Measurements from ENCODE around the gene NPHP4.

NPHP4 gene

GRCh38 chr1:5917591-5918274, 74.5 kb downstream of the NPHP4 start:
- no peak overlapping the region for H3K4me3 ChIP-seq (ENCODE audit: low read length)
- DNase-seq (ENCODE audit: low read depth): no peak
- H3K4me1 ChIP-seq (ENCODE audit: control insufficient read depth, insufficient read depth, low read length): peaks cover 9% of the 10 kb centered on the region
- H3K36me3 ChIP-seq (ENCODE audit: control insufficient read depth, insufficient read depth, low read length, severe bottlenecking): no peaks in the 10 kb centered on the region
- no peak overlapping the region for H3K9ac ChIP-seq (ENCODE audit: low read length)
- H3K9me3 ChIP-seq (ENCODE audit: control insufficient read depth, low read length): no peaks in the 10 kb centered on the region
- H3K27me3 ChIP-seq (replicated peaks; ENCODE audit: control insufficient read depth, insufficient read depth, low read length): no peaks in the 10 kb centered on the region

- Histone ChIP-seq H3K4me1 (ENCODE audit: control insufficient read depth, insufficient read depth, low read length) (peaks cover 9% of the 10 kb centered on the region), H3K9me3 (ENCODE audit: control insufficient read depth, low read length) (no peaks in the 10 kb centered on the region), H3K27me3 (replicated peaks; ENCODE audit: control insufficient read depth, insufficient read depth, low read length) (no peaks in the 10 kb centered on the region), H3K4me3 (ENCODE audit: low read length) (no peak overlapping the region), H3K9ac (ENCODE audit: low read length) (no peak overlapping the region), H3K36me3 (ENCODE audit: control insufficient read depth, insufficient read depth, low read length, severe bottlenecking) (no peaks in the 10 kb centered on the region)
- no peak for DNase-seq (ENCODE audit: low read depth)
These were observed 75.0 kb downstream of the NPHP4 start for GRCh38 chr1:5917281-5917590.

- Histone ChIP-seq H3K27me3 (replicated peaks; ENCODE audit: control insufficient read depth, insufficient read depth, low read length) (no peaks in the 10 kb centered on the region), H3K4me1 (ENCODE audit: control insufficient read depth, insufficient read depth, low read length) (peaks cover 9% of the 10 kb centered on the region), H3K4me3 (ENCODE audit: low read length) (no peak overlapping the region), H3K9me3 (ENCODE audit: control insufficient read depth, low read length) (no peaks in the 10 kb centered on the region), H3K36me3 (ENCODE audit: control insufficient read depth, insufficient read depth, low read length, severe bottlenecking) (no peaks in the 10 kb centered on the region), H3K9ac (ENCODE audit: low read length) (no peak overlapping the region)
- DNase-seq (ENCODE audit: low read depth): no peak
These were observed 75.5 kb downstream of the NPHP4 start for GRCh38 chr1:5916572-5917280.

GRCh38 chr1:5915587-5916571, 76.3 kb downstream of the NPHP4 start:
- H3K36me3 ChIP-seq (ENCODE audit: control insufficient read depth, insufficient read depth, low read length, severe bottlenecking): no peaks in the 10 kb centered on the region
- no peaks in the 10 kb centered on the region for H3K9me3 ChIP-seq (ENCODE audit: control insufficient read depth, low read length)
- no peak overlapping the region for H3K4me3 ChIP-seq (ENCODE audit: low read length)
- H3K27me3 ChIP-seq (replicated peaks; ENCODE audit: control insufficient read depth, insufficient read depth, low read length): no peaks in the 10 kb centered on the region
- peaks cover 8% of the 10 kb centered on the region for H3K4me1 ChIP-seq (ENCODE audit: control insufficient read depth, insufficient read depth, low read length)
- peak overlapping the region; percentile 10 for H3K9ac ChIP-seq (ENCODE audit: low read length)
- peak; percentile 81 for DNase-seq (ENCODE audit: low read depth)

- DNase-seq (ENCODE audit: low read depth): no peak
- Histone ChIP-seq H3K9me3 (ENCODE audit: control insufficient read depth, low read length) (no peaks in the 10 kb centered on the region), H3K27me3 (replicated peaks; ENCODE audit: control insufficient read depth, insufficient read depth, low read length) (no peaks in the 10 kb centered on the region), H3K9ac (ENCODE audit: low read length) (no peak overlapping the region), H3K4me1 (ENCODE audit: control insufficient read depth, insufficient read depth, low read length) (peaks cover 6% of the 10 kb centered on the region), H3K4me3 (ENCODE audit: low read length) (no peak overlapping the region), H3K36me3 (ENCODE audit: control insufficient read depth, insufficient read depth, low read length, severe bottlenecking) (no peaks in the 10 kb centered on the region)
These were observed 77.4 kb downstream of the NPHP4 start for GRCh38 chr1:5914676-5915365.

- Histone ChIP-seq H3K4me3 (ENCODE audit: low read length) (no peak overlapping the region), H3K4me1 (ENCODE audit: control insufficient read depth, insufficient read depth, low read length) (peaks cover 6% of the 10 kb centered on the region), H3K36me3 (ENCODE audit: control insufficient read depth, insufficient read depth, low read length, severe bottlenecking) (no peaks in the 10 kb centered on the region), H3K27me3 (replicated peaks; ENCODE audit: control insufficient read depth, insufficient read depth, low read length) (no peaks in the 10 kb centered on the region), H3K9me3 (ENCODE audit: control insufficient read depth, low read length) (no peaks in the 10 kb centered on the region), H3K9ac (ENCODE audit: low read length) (no peak overlapping the region)
- no peak for DNase-seq (ENCODE audit: low read depth)
These were observed 78.3 kb downstream of the NPHP4 start for GRCh38 chr1:5913876-5914275.

GRCh38 chr1:5913078-5913845, 79.0 kb downstream of the NPHP4 start:
- Histone ChIP-seq H3K9ac (ENCODE audit: low read length) (no peak overlapping the region), H3K4me1 (ENCODE audit: control insufficient read depth, insufficient read depth, low read length) (peaks cover 6% of the 10 kb centered on the region), H3K4me3 (ENCODE audit: low read length) (no peak overlapping the region), H3K36me3 (ENCODE audit: control insufficient read depth, insufficient read depth, low read length, severe bottlenecking) (no peaks in the 10 kb centered on the region), H3K9me3 (ENCODE audit: control insufficient read depth, low read length) (no peaks in the 10 kb centered on the region), H3K27me3 (replicated peaks; ENCODE audit: control insufficient read depth, insufficient read depth, low read length) (no peaks in the 10 kb centered on the region)
- peak; percentile 15 for DNase-seq (ENCODE audit: low read depth)

- H3K9ac ChIP-seq (ENCODE audit: low read length): no peak overlapping the region
- H3K4me3 ChIP-seq (ENCODE audit: low read length): no peak overlapping the region
- no peaks in the 10 kb centered on the region for H3K9me3 ChIP-seq (ENCODE audit: control insufficient read depth, low read length)
- H3K36me3 ChIP-seq (ENCODE audit: control insufficient read depth, insufficient read depth, low read length, severe bottlenecking): no peaks in the 10 kb centered on the region
- no peaks in the 10 kb centered on the region for H3K27me3 ChIP-seq (replicated peaks; ENCODE audit: control insufficient read depth, insufficient read depth, low read length)
- H3K4me1 ChIP-seq (ENCODE audit: control insufficient read depth, insufficient read depth, low read length): peaks cover 6% of the 10 kb centered on the region
- DNase-seq (ENCODE audit: low read depth): no peak
These were observed 80.4 kb downstream of the NPHP4 start for GRCh38 chr1:5911871-5912271.

- H3K4me1 ChIP-seq (ENCODE audit: control insufficient read depth, insufficient read depth, low read length): peaks cover 6% of the 10 kb centered on the region
- H3K27me3 ChIP-seq (replicated peaks; ENCODE audit: control insufficient read depth, insufficient read depth, low read length): no peaks in the 10 kb centered on the region
- no peaks in the 10 kb centered on the region for H3K9me3 ChIP-seq (ENCODE audit: control insufficient read depth, low read length)
- no peak overlapping the region for H3K9ac ChIP-seq (ENCODE audit: low read length)
- no peak overlapping the region for H3K4me3 ChIP-seq (ENCODE audit: low read length)
- DNase-seq (ENCODE audit: low read depth): no peak
- H3K36me3 ChIP-seq (ENCODE audit: control insufficient read depth, insufficient read depth, low read length, severe bottlenecking): peaks cover 2% of the 10 kb centered on the region
These were observed 81.1 kb downstream of the NPHP4 start for GRCh38 chr1:5911157-5911556.

GRCh38 chr1:5910666-5911065, 81.6 kb downstream of the NPHP4 start:
- Histone ChIP-seq H3K36me3 (ENCODE audit: control insufficient read depth, insufficient read depth, low read length, severe bottlenecking) (peaks cover 3% of the 10 kb centered on the region), H3K9ac (ENCODE audit: low read length) (no peak overlapping the region), H3K4me3 (ENCODE audit: low read length) (no peak overlapping the region), H3K9me3 (ENCODE audit: control insufficient read depth, low read length) (no peaks in the 10 kb centered on the region), H3K27me3 (replicated peaks; ENCODE audit: control insufficient read depth, insufficient read depth, low read length) (no peaks in the 10 kb centered on the region), H3K4me1 (ENCODE audit: control insufficient read depth, insufficient read depth, low read length) (peaks cover 4% of the 10 kb centered on the region)
- no peak for DNase-seq (ENCODE audit: low read depth)
